RWPE1 (cell line): ENCODE results near the gene FCGR2B.
A peak's percentile ranks its signal among the peaks of the same experiment; 100 is the strongest.

Source experiments
- CTCF ChIA-PET: fragments of 350-600 bp; sonication (Branson Sonifier 250); formaldehyde crosslinking; extraction: SDS; loops from one replicate; lab custom pipeline; 2021; lab: Yijun Ruan, JAX
- POLR2A ChIA-PET: fragments of 400-600 bp; formaldehyde crosslinking; extraction: SDS; loops from one replicate; lab custom pipeline; 2020; ENCODE audit warnings: antibody characterized with exemption; ENCODE audit not compliant: low non-redundant PET; lab: Yijun Ruan, JAX
- DNase-seq: peaks from one replicate; pipeline ENCODE4 v3.0.0; 2012; ENCODE audit warnings: low spot score
- H3K27ac ChIP-seq: fragments of 450-650 bp; 2 replicates; pipeline ENCODE4 v1.5.1; 2017
- CTCF ChIP-seq: fragments of 450-650 bp; conservative IDR thresholded peaks from 2 replicates; pipeline ENCODE4 v1.5.1; 2017; ENCODE audit warnings: low read depth, mild to moderate bottlenecking

FCGR2B gene

GRCh38 chr1:161726473-161727255 lies 63.7 kb downstream of the FCGR2B start:
- DNase-seq, result peak; percentile 80
- peak overlapping the region; percentile 89 for H3K27ac ChIP-seq
- no peak for TF ChIP-seq CTCF
- CTCF ChIA-PET, result interaction anchor here (0.7 to 1.9 kb wide), 3 partner anchors 11 to 66 kb away, joined by 5 to 7 read pairs (median 7); no protein-coding TSS in a partner anchor
- POLR2A ChIA-PET, result interaction anchor here (1.2 kb wide), 1 partner anchor 23 kb away, joined by 3 read pairs; the partner anchor contains the start of gene DUSP12

- CTCF ChIA-PET, result interaction anchor here (1.8 to 1.9 kb wide), 2 partner anchors 10 to 11 kb away, joined by 7 read pairs; no protein-coding TSS in a partner anchor
- POLR2A ChIA-PET, result no interaction called here
These were observed 64.4 kb downstream of the FCGR2B start for GRCh38 chr1:161727256-161727924.

More at GRCh38 chr1:161727256-161727924, 64.4 kb downstream of the FCGR2B start:
- no peak for DNase-seq
- no peak for TF ChIP-seq CTCF
- H3K27ac ChIP-seq, result peak overlapping the region; percentile 89
